GM12878 (cell line): ENCODE data around the gene GZMB. TPM values are rescaled to one million over a fixed set of nuclear protein-coding genes. Genes with fewer than 3 reads are reported as not detected.

Experiments
- ATAC-seq: fragments of 200-7000 bp; cut with Tn5 transposase; 3 replicates; pipeline ENCODE4 v1.9.1; 2020; ENCODE audit warnings: mild to moderate bottlenecking, moderate library complexity
- Bru-seq: library from RNA; stranded (reverse); fragments of 400-500 nt; gene quantifications from one replicate; lab custom pipeline; 2021; lab: Mats Ljungman, UMichigan
- BruChase-seq, 2 experiments: library from RNA; stranded (reverse); fragments of 400-500 nt; gene quantifications; one replicate each; lab custom pipeline; 2021; lab: Mats Ljungman, UMichigan
- BruUV-seq: library from RNA; stranded (reverse); fragments of 400-500 nt; replicated peaks from 2 replicates; lab custom pipeline; 2021; lab: Mats Ljungman, UMichigan
- CTCF ChIA-PET: fragments of 300-600 bp; sonication (Branson Sonifier 250); formaldehyde crosslinking; extraction: SDS; loops from one replicate; lab custom pipeline; 2021; ENCODE audit warnings: inconsistent platforms; lab: Yijun Ruan, JAX
- POLR2A ChIA-PET: fragments of 350-600 bp; formaldehyde crosslinking; extraction: SDS; loops from one replicate; lab custom pipeline; 2021; ENCODE audit warnings: inconsistent platforms; lab: Charles Lee
- RAD21 ChIA-PET: fragments of 300-600 bp; sonication (Branson Sonifier 250); formaldehyde crosslinking; loops from one replicate; lab custom pipeline; 2023; ENCODE audit warnings: antibody characterized with exemption; ENCODE audit not compliant: unreplicated experiment; lab: Charles Lee
- SMC1A ChIA-PET: fragments of 300-600 bp; sonication (Branson Sonifier 250); formaldehyde crosslinking; loops from one replicate; lab custom pipeline; 2023; ENCODE audit not compliant: unreplicated experiment, uncharacterized antibody; lab: Charles Lee
- DNase-seq: peaks from one replicate; pipeline ENCODE4 v3.0.0-alpha.2; 2011; ENCODE audit warnings: low read depth, low spot score
- FAIRE-seq: peaks from 3 replicates; lab custom pipeline; 2011; peaks lifted over from hg19 to GRCh38; lab: Jason Lieb, UNC
- H2AFZ ChIP-seq: 2 replicates; pipeline ENCODE4 v1.6.0; 2011; ENCODE audit warnings: low read depth, low read length, control low read depth; ENCODE audit not compliant: control insufficient read depth
- H3K27ac ChIP-seq: 2 replicates; pipeline ENCODE4 v1.5.1; 2011; ENCODE audit warnings: control low read depth; ENCODE audit not compliant: control insufficient read depth, insufficient read depth
- H3K27me3 ChIP-seq, 2 experiments: replicated peaks in 1 of 2; 2 replicates each; pipeline versions ENCODE4 v1.6.0 to v1.6.1; 2011; ENCODE audit warnings: low read length in 1 of 2; ENCODE audit not compliant: control insufficient read depth in 2 of 2, insufficient read depth in 2 of 2
- H3K36me3 ChIP-seq, 2 experiments: 2 replicates each; pipeline ENCODE4 v1.5.1; 2011; ENCODE audit warnings: low read length in 1 of 2; ENCODE audit not compliant: control insufficient read depth in 2 of 2, insufficient read depth in 2 of 2
- H3K4me1 ChIP-seq: 2 replicates; pipeline ENCODE4 v1.6.1; 2011; ENCODE audit warnings: mild to moderate bottlenecking, low read length, moderate library complexity, mixed read lengths; ENCODE audit not compliant: control insufficient read depth, insufficient read depth
- H3K4me2 ChIP-seq: 2 replicates; pipeline ENCODE4 v1.6.0; 2011; ENCODE audit warnings: control low read depth; ENCODE audit not compliant: control insufficient read depth, insufficient read depth
- H3K4me3 ChIP-seq: fragments of 200-600 bp; sonication (generic); 2 replicates; pipeline ENCODE4 v1.5.1; 2016
- H3K79me2 ChIP-seq: 2 replicates; pipeline ENCODE4 v1.6.0; 2011; ENCODE audit warnings: low read length; ENCODE audit not compliant: control insufficient read depth, insufficient read depth
- H3K9ac ChIP-seq: 2 replicates; pipeline ENCODE4 v1.8.0; 2011; ENCODE audit warnings: low read length, control low read depth, mixed read lengths; ENCODE audit not compliant: control insufficient read depth, insufficient read depth
- H3K9me3 ChIP-seq: replicated peaks from 3 replicates; pipeline ENCODE4 v1.5.1; 2011; ENCODE audit warnings: mild to moderate bottlenecking, low read length; ENCODE audit not compliant: control insufficient read depth, insufficient read depth
- H4K20me1 ChIP-seq: 2 replicates; pipeline ENCODE4 v1.6.0; 2011; ENCODE audit not compliant: control insufficient read depth, insufficient read depth
- CBX3 ChIP-seq: fragments of 200-600 bp; sonication (generic); IDR thresholded peaks from 2 replicates; pipeline ENCODE4 v1.6.1; 2016; ENCODE audit warnings: low read depth, borderline replicate concordance
- CHD1 ChIP-seq: IDR thresholded peaks from 2 replicates; pipeline ENCODE4 v1.6.1; 2012; ENCODE audit warnings: low read depth, low read length, improper control_type of control experiment
- CHD2 ChIP-seq: IDR thresholded peaks from 2 replicates; pipeline ENCODE4 v1.6.1; 2011; ENCODE audit warnings: low read depth, low read length, improper control_type of control experiment, borderline replicate concordance
- CREB1 ChIP-seq: IDR thresholded peaks from 2 replicates; pipeline ENCODE4 v1.6.1; 2012; ENCODE audit warnings: low read depth, mild to moderate bottlenecking, inconsistent platforms
- CREM ChIP-seq: IDR thresholded peaks from 2 replicates; pipeline ENCODE4 v1.6.1; 2014; ENCODE audit warnings: antibody characterized with exemption, low read depth
- GATAD2B ChIP-seq: fragments of 450-650 bp; conservative IDR thresholded peaks from 2 replicates; pipeline ENCODE4 v1.6.1; 2017; ENCODE audit warnings: low read depth, mild to moderate bottlenecking, moderate library complexity
- POLR2A ChIP-seq: IDR thresholded peaks from 2 replicates; pipeline ENCODE4 v1.6.1; 2011; ENCODE audit warnings: low read depth, mild to moderate bottlenecking, low read length
- RCOR1 ChIP-seq: conservative IDR thresholded peaks from 2 replicates; pipeline ENCODE4 v1.6.1; 2012; ENCODE audit warnings: low read depth, low read length, improper control_type of control experiment
- RUNX3 ChIP-seq: IDR thresholded peaks from 2 replicates; pipeline ENCODE4 v1.6.1; 2012; ENCODE audit warnings: low read length, inconsistent platforms
- SRF ChIP-seq, 2 experiments: IDR thresholded peaks; 2 replicates each; pipeline ENCODE4 v1.6.1; 2011; ENCODE audit warnings: low read depth in 2 of 2, low read length in 2 of 2, mild to moderate bottlenecking in 1 of 2, moderate library complexity in 1 of 2
- ZBED1 ChIP-seq: IDR thresholded peaks from 2 replicates; pipeline ENCODE4 v1.6.1; 2016; ENCODE audit warnings: borderline replicate concordance
- ZNF24 ChIP-seq: fragments of 450-650 bp; IDR thresholded peaks from 2 replicates; pipeline ENCODE4 v1.6.1; 2017; ENCODE audit warnings: antibody characterized with exemption, mild to moderate bottlenecking
- WGBS: methylation state at CpG from one replicate; pipeline ENCODE4 v1.1.6; 2016; ENCODE audit warnings: low lambda C conversion rate; ENCODE audit not compliant: insufficient replicate concordance, insufficient coverage; ENCODE audit errors: missing lambda C conversion rate; 5-methylcytosine and 5-hydroxymethylcytosine counted together
- in situ Hi-C: fragments of 300-500 bp; cut with MboI; formaldehyde crosslinking; loops from 9 replicates; pipeline ENCODE4 v1.14.3; 2018; ENCODE audit warnings: mixed read lengths
- intact Hi-C: fragments of 100-400 bp; cut with micrococcal nuclease; formaldehyde crosslinking; loops from one replicate; pipeline ENCODE4 v1.14.2; 2022; ENCODE audit not compliant: unreplicated experiment
- long read RNA-seq, 2 experiments: library from polyadenylated mRNA; unstranded; transcript quantifications; one replicate each; pipeline ENCODE4 v2.0.0, GENCODE V29; 2019 to 2020
- polyA minus RNA-seq, 3 experiments: library from RNA; depleted of rRNA, polyadenylated mRNA; stranded (reverse); fragments of >200 nt; gene quantifications; 2 replicates each; pipeline ENCODE4 v1.2.3, GENCODE V29; 2011
- polyA plus RNA-seq, 11 experiments: library from polyadenylated mRNA; depleted of rRNA in 4 of 11; unstranded in 6 of 11; stranded (reverse) in 5 of 11; fragments of >200 nt; fragmentation: Nextera tagmentation in 4 of 11; fragmentation: Illumina TruSeq in 1 of 11; extraction: Ambion mirVana in 4 of 11; extraction: Trizol in 1 of 11; gene quantifications; 1 replicate in 1 of 11; 2 replicates in 10 of 11; pipeline versions ENCODE4 v1.2.1 to v1.2.3, GENCODE V29; 2011 to 2016; ENCODE audit warnings: inconsistent platforms in 2 of 11, missing spikeins in 2 of 11, low read depth in 1 of 11
- total RNA-seq, 4 experiments: library from RNA; depleted of rRNA in 3 of 4; stranded (reverse); fragments of >200 nt in 3 of 4; fragmentation: Illumina TruSeq in 1 of 4; extraction: Trizol in 1 of 4; gene quantifications; 2 replicates each; pipeline versions ENCODE4 v1.2.1 to v1.2.3, GENCODE V29; 2013 to 2021

Gene GZMB
- not detected in 2 replicates for total RNA-seq (2013; cell fraction: nucleolus; rRNA removed)
- total RNA-seq (2014; rRNA removed) (not detected in 2 replicates), total RNA-seq (2014; rRNA removed; fragmentation: Illumina TruSeq; extraction: Trizol) (not detected in 2 replicates), total RNA-seq (2021) (0.87 and 1.1 TPM in 2 replicates), polyA plus RNA-seq (2011; rRNA removed) (not detected in 2 replicates), polyA plus RNA-seq (2014; fragmentation: Illumina TruSeq; extraction: Trizol) (0.38 TPM in 1 of 2 replicates, not detected in the other), polyA plus RNA-seq (2014; fragmentation: Nextera tagmentation; extraction: Ambion mirVana) (under 1 TPM in 1 of 2 experiments, not detected in 1; 0.19 TPM), polyA plus RNA-seq (2014; rRNA removed) (not detected in 2 replicates), polyA plus RNA-seq (2016; fragmentation: Nextera tagmentation; extraction: Ambion mirVana) (not detected), polyA minus RNA-seq (2011; rRNA and poly(A)+ RNA removed) (not detected in 2 replicates), Bru-seq, nascent RNA (not detected), BruChase-seq, experiment 1, labeled RNA remaining after a 6-hour chase (not detected), BruChase-seq, experiment 2, labeled RNA remaining after a 2-hour chase (not detected)
- not detected for polyA plus RNA-seq (2011; ENCODE audit: low read depth)
- polyA plus RNA-seq (2011; cell fraction: cytosol; rRNA removed): 0.10 TPM in 1 of 2 replicates, not detected in the other
- not detected in 2 replicates for polyA plus RNA-seq (2011; cell fraction: nucleus; rRNA removed)
- 0.25 and 0.85 TPM in 2 replicates for polyA plus RNA-seq (2012)
- not detected in 2 replicates for polyA minus RNA-seq (2011; cell fraction: cytosol; rRNA and poly(A)+ RNA removed)
- polyA minus RNA-seq (2011; cell fraction: nucleus; rRNA and poly(A)+ RNA removed): not detected in 2 replicates
- long read RNA-seq, experiment 1: 0 reads
- long read RNA-seq, experiment 2: 0 reads

- DNase-seq: no peak
Observed at GRCh38 chr14:24634158-24634557, at the start of gene GZMB. GZMB (minus strand) TSS chr14:24634190; CDS start chr14:24634160, 30 bp downstream.

GRCh38 chr14:24681056-24681455 lies 47.1 kb upstream of the GZMB start:
- Histone ChIP-seq H3K9me3 (no peaks in the 10 kb centered on the region), H3K4me2 (no peak overlapping the region), H3K36me3 (no peaks in the 10 kb centered on the region), H3K4me1 (no peaks in the 10 kb centered on the region), H3K79me2 (no peaks in the 10 kb centered on the region), H4K20me1 (no peaks in the 10 kb centered on the region), H2AFZ (no peak overlapping the region), H3K27me3 (no peaks in the 10 kb centered on the region), H3K27ac (no peak overlapping the region), H3K4me3 (no peak overlapping the region), H3K9ac (no peak overlapping the region)
- BruUV-seq: no TSS peak
- DNase-seq: no peak
- ChIA-PET POLR2A (no interaction called here), SMC1A (interaction anchor here (0.6 to 1.7 kb wide), 8 partner anchors 12 to 198 kb away, joined by 3 to 9 read pairs (median 4); no protein-coding TSS in a partner anchor), RAD21 (interaction anchor here (0.8 to 1.6 kb wide), 5 partner anchors 29 to 125 kb away, joined by 3 to 4 read pairs (median 4); no protein-coding TSS in a partner anchor), CTCF (interaction anchor here (0.9 to 6.5 kb wide), 11 partner anchors 8 to 470 kb away, joined by 3 to 49 read pairs (median 4); partner anchors contain the start of gene GZMH)
- in situ Hi-C loops: loop anchor here (10.0 kb wide), 1 partner anchor 206 kb away; no protein-coding TSS in a partner anchor
- no peak for FAIRE-seq
- TF ChIP-seq RCOR1 (no peak), SRF (IDR thresholded peaks at IDR 0.05; ENCODE audit: low read depth in 2 of 2, low read length in 2 of 2) (no peak), ZBED1 (no peak), CHD1 (no peak), GATAD2B (no peak), CBX3 (no peak)
- ATAC-seq: no peak
- intact Hi-C loops: no loop called here
- 34% methylated on average over 1 of the region's 1 CpG for WGBS

More at GRCh38 chr14:24634158-24634557, at the start of gene GZMB:
- in situ Hi-C loops: no loop called here
- SMC1A ChIA-PET: no interaction called here
- Histone ChIP-seq H3K4me1 (no peaks in the 10 kb centered on the region), H3K36me3 (no peaks in the 10 kb centered on the region), H2AFZ (no peak within 1 kb of the TSS), H3K27me3 (no peaks in the 10 kb centered on the region)
- 47% methylated on average over 2 of the region's 2 CpGs for whole genome bisulfite sequencing
- FAIRE-seq (no peak), ATAC-seq (peak; percentile 64)
- BruUV-seq: no TSS peak
- CTCF ChIA-PET: interaction anchor here (1.4 kb wide), 1 partner anchor 45 kb away, joined by 3 read pairs; no protein-coding TSS in a partner anchor
- no peak for TF ChIP-seq ZNF24
- 0 out of 2 replicates have a peak, but pooled peaks have one; percentile 11 for TF ChIP-seq RUNX3
- TF ChIP-seq CHD2: no peak
- TF ChIP-seq POLR2A: no peak
- peak; percentile 44; the same call in 1 of the 2 replicates for TF ChIP-seq CREM
- TF ChIP-seq CREB1: peak; percentile 78
- TF ChIP-seq, all 136 proteins: peak for 3
- RAD21 ChIA-PET: no interaction called here
- H3K79me2 ChIP-seq: no peaks in the 10 kb centered on the region
- no peaks in the 10 kb centered on the region for H4K20me1 ChIP-seq
- H3K9ac ChIP-seq: no peak within 1 kb of the TSS
- H3K4me3 ChIP-seq: no peak within 1 kb of the TSS
- H3K27ac ChIP-seq: no peak within 1 kb of the TSS
- H3K9me3 ChIP-seq: no peaks in the 10 kb centered on the region
- intact Hi-C loops: no loop called here
- no peak within 1 kb of the TSS for H3K4me2 ChIP-seq
- POLR2A ChIA-PET: no interaction called here
